OCI-LY1 (cell line): Measurements from ENCODE around the gene SLC22A1.

ENCODE experiments used
- CTCF ChIP-seq: fragments of 200-600 bp; sonication (generic), shearing (Covaris generic); IDR thresholded peaks from 2 replicates; pipeline ENCODE4 v1.5.1; 2017; ENCODE audit warnings: mild to moderate bottlenecking, antibody characterized with exemption, low read length, moderate library complexity, mixed read lengths
- EZH2 ChIP-seq: fragments of 200-600 bp; sonication (generic), shearing (Covaris generic); IDR thresholded peaks from 2 replicates; pipeline ENCODE4 v1.8.0; 2017; ENCODE audit warnings: borderline replicate concordance, mixed run types, mild to moderate bottlenecking, antibody characterized with exemption, low read length, moderate library complexity, mixed read lengths

GRCh38 chr6:160174681-160175080 is 53.1 kb downstream of the SLC22A1 start:
- TF ChIP-seq EZH2: no peak
- no peak for TF ChIP-seq CTCF
